Liver (tissue), 9 donors: ENCODE data around the gene COL4A1. TPM values are rescaled to one million over a fixed set of nuclear protein-coding genes. Genes with fewer than 3 reads are reported as not detected.

ENCODE experiments used
- DNase-seq: peaks from one replicate; pipeline ENCODE4 v3.0.0-alpha.2; 2017; ENCODE audit warnings: low spot score
- H3K27ac ChIP-seq, 2 donors: one replicate each; pipeline ENCODE4 v1.7.0; 2013; ENCODE audit warnings: inconsistent platforms in 2 of 2, low read length in 2 of 2, control low read depth in 1 of 2, low read depth in 1 of 2, mild to moderate bottlenecking in 1 of 2
- H3K27me3 ChIP-seq, 4 donors: one replicate each; pipeline versions ENCODE4 v1.6.1 to v1.7.0; 2013; ENCODE audit warnings: low read length in 3 of 4, inconsistent platforms in 1 of 4, mild to moderate bottlenecking in 1 of 4, moderate library complexity in 1 of 4; ENCODE audit not compliant: control insufficient read depth in 4 of 4, insufficient read depth in 4 of 4
- H3K36me3 ChIP-seq, 4 donors: one replicate each; pipeline versions ENCODE4 v1.6.1 to v1.7.0; 2013; ENCODE audit warnings: low read length in 3 of 4, mild to moderate bottlenecking in 3 of 4, low read depth in 1 of 4, moderate library complexity in 1 of 4; ENCODE audit not compliant: control insufficient read depth in 4 of 4, insufficient read depth in 3 of 4
- H3K4me1 ChIP-seq, 4 donors: one replicate each; pipeline versions ENCODE4 v1.6.1 to v1.7.0; 2013; ENCODE audit warnings: low read length in 3 of 4, mild to moderate bottlenecking in 3 of 4, moderate library complexity in 1 of 4; ENCODE audit not compliant: control insufficient read depth in 4 of 4, insufficient read depth in 4 of 4
- H3K4me3 ChIP-seq, 3 donors: one replicate each; pipeline versions ENCODE4 v1.6.1 to v1.7.0; 2013; ENCODE audit warnings: low read length in 3 of 3, control low read depth in 1 of 3, low read depth in 1 of 3, mild to moderate bottlenecking in 1 of 3
- H3K9ac ChIP-seq, 2 donors: one replicate each; pipeline ENCODE4 v1.7.0; 2013; ENCODE audit warnings: low read length in 2 of 2, mild to moderate bottlenecking in 2 of 2, moderate library complexity in 2 of 2, control low read depth in 1 of 2, low read depth in 1 of 2
- H3K9me3 ChIP-seq, 4 donors: one replicate each; pipeline versions ENCODE4 v1.6.1 to v1.7.0; 2013; ENCODE audit warnings: low read length in 3 of 4; ENCODE audit not compliant: control insufficient read depth in 4 of 4
- EGR1 ChIP-seq, 2 donors: IDR thresholded peaks; 2 replicates each; pipeline ENCODE4 v1.6.1; 2016 to 2018; ENCODE audit warnings: antibody characterized with exemption in 2 of 2, low read depth in 2 of 2
- HNF4A ChIP-seq, 2 donors: conservative IDR thresholded peaks; 2 replicates each; pipeline ENCODE4 v1.6.1; 2016; ENCODE audit warnings: antibody characterized with exemption in 2 of 2, mild to moderate bottlenecking in 2 of 2
- JUND ChIP-seq, 2 donors: IDR thresholded peaks; 2 replicates each; pipeline ENCODE4 v1.6.1; 2016; ENCODE audit warnings: antibody characterized with exemption in 2 of 2
- NR2F2 ChIP-seq: IDR thresholded peaks from 2 replicates; pipeline ENCODE4 v1.6.1; 2016; ENCODE audit warnings: antibody characterized with exemption
- TAF1 ChIP-seq: conservative IDR thresholded peaks from 2 replicates; pipeline ENCODE4 v1.6.1; 2016; ENCODE audit warnings: antibody characterized with exemption, mild to moderate bottlenecking
- YY1 ChIP-seq: IDR thresholded peaks from 2 replicates; pipeline ENCODE4 v1.6.1; 2016; ENCODE audit warnings: antibody characterized with exemption, mild to moderate bottlenecking
- WGBS: extraction: QIAGEN DNeasy Blood & Tissue Kit; methylation state at CpG from one replicate; pipeline ENCODE4 v1.1.7; 2013; 5-methylcytosine and 5-hydroxymethylcytosine counted together
- polyA plus RNA-seq, 2 donors: library from polyadenylated mRNA; stranded (reverse) in 1 of 2; unstranded in 1 of 2; fragments of 200-250 nt in 1 of 2; fragments of >200 nt in 1 of 2; fragmentation: Nextera tagmentation in 1 of 2; extraction: Ambion mirVana in 1 of 2; gene quantifications; one replicate each; pipeline versions ENCODE4 v1.2.1 to v1.2.3, GENCODE V29; 2013 to 2015
- total RNA-seq, 2 donors: library from RNA; depleted of rRNA; stranded (reverse); fragments of >200 nt; gene quantifications; one replicate each; pipeline ENCODE4 v1.2.3, GENCODE V29; 2014
- TF ChIP-seq, protein P1 (sequence below): IDR thresholded peaks from 2 replicates; pipeline ENCODE4 v1.6.1; 2016; ENCODE audit warnings: antibody characterized with exemption
- TF ChIP-seq, protein P2 (sequence below): IDR thresholded peaks from 2 replicates; pipeline ENCODE4 v1.6.1; 2016; ENCODE audit warnings: antibody characterized with exemption, mild to moderate bottlenecking
- TF ChIP-seq, protein P3 (sequence below): IDR thresholded peaks from 2 replicates; pipeline ENCODE4 v1.6.1; 2016; ENCODE audit warnings: antibody characterized with exemption
- donor health status: healthy.
- donor health status: healthy.
- donor health status: healthy.
- donor health status: healthy.
- donor health status: healthy.

The COL4A1 gene
- total and polyA plus RNA-seq, 4 donors, result 5.0 to 68.5 (median 37.9) TPM

DNA sequence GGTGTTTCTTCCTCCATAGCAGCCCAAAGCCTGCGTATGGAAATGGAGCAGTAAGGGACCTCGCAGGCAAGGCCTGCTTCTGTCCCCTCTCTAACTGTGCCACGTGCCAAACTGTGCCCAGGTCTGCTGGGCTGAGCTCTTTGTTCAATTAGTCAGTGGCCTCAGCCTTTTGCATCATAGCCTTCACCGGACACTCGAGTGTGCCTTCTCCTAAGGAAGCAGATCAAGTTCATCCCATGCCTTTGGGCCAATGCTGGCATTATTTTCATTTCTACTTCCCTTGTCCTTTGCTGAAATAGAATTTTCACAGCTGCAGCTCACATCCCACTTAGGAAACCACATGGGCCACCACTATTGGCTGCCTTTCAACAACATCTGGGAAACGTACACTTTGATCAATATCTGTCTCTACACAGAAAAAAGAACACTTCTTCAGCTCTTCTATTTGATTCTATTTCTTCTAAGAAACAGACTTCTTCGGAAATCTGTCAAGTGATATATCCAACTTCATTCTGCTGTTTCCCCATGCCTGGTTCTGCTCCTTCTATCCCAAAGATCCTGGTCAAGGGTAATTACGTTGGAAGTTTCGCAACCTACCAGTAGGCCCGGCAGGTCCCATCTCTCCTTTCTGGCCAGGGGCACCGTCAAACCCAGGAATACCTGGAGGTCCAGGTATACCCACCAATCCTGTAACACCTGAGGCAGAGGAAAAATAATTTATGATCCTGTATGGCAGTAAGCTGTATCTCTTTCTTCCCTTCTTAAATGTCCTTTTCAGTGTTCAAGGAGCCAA lies 143.9 kb downstream of the COL4A1 start:
- Histone ChIP-seq H3K4me1 (no peaks in the 10 kb centered on the region), H3K36me3 (no peaks in the 10 kb centered on the region), H3K9me3 (no peaks in the 10 kb centered on the region), H3K4me3 (no peak overlapping the region), H3K9ac (no peak overlapping the region), H3K27me3 (peaks cover 0 to 2% (median 0%) of the 10 kb centered on the region in 4 donors), H3K27ac (no peak overlapping the region)
- no peak for TF ChIP-seq HNF4A (conservative IDR thresholded peaks at IDR 0.05)
- TF ChIP-seq JUND (IDR thresholded peaks at IDR 0.05), result no peak
- no peak for TF ChIP-seq YY1
- no peak for TF ChIP-seq NR2F2
- no peak for TF ChIP-seq EGR1 (IDR thresholded peaks at IDR 0.05; ENCODE audit: low read depth in 2 of 2)
- TF ChIP-seq TAF1, result no peak
- TF ChIP-seq, protein P1, sequence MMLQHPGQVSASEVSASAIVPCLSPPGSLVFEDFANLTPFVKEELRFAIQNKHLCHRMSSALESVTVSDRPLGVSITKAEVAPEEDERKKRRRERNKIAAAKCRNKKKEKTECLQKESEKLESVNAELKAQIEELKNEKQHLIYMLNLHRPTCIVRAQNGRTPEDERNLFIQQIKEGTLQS, result no peak
- WGBS, result 69% methylated on average over 11 of the region's 11 CpGs
- no peak for DNase-seq

DNA sequence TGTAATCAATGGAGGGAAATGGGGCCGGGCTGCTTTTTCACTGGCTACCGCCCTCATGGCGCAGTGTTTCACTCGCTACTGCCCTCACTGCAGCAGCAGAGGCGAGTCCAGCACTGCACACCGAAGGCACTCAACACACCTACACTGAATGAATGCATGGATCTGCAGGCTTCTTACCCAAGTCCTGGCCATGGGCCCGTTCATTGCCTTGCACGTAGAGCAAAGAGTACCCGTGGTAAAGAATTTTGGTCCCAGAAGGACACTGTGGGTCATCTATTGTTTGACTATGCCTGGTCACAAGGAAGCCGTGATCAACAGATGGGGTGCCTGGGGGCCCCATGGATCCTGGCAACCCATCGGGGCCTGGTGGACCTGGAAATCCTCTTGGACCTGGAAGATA lies 144.9 kb downstream of the COL4A1 start:
- WGBS, result 90% methylated on average over 11 of the region's 11 CpGs

More for the DNA sequence above, 144.9 kb downstream of the COL4A1 start:
- no peak overlapping the region for H3K4me3 ChIP-seq
- TF ChIP-seq, protein P1, result no peak
- no peak for TF ChIP-seq EGR1 (IDR thresholded peaks at IDR 0.05; ENCODE audit: low read depth in 2 of 2)
- TF ChIP-seq, protein P2, sequence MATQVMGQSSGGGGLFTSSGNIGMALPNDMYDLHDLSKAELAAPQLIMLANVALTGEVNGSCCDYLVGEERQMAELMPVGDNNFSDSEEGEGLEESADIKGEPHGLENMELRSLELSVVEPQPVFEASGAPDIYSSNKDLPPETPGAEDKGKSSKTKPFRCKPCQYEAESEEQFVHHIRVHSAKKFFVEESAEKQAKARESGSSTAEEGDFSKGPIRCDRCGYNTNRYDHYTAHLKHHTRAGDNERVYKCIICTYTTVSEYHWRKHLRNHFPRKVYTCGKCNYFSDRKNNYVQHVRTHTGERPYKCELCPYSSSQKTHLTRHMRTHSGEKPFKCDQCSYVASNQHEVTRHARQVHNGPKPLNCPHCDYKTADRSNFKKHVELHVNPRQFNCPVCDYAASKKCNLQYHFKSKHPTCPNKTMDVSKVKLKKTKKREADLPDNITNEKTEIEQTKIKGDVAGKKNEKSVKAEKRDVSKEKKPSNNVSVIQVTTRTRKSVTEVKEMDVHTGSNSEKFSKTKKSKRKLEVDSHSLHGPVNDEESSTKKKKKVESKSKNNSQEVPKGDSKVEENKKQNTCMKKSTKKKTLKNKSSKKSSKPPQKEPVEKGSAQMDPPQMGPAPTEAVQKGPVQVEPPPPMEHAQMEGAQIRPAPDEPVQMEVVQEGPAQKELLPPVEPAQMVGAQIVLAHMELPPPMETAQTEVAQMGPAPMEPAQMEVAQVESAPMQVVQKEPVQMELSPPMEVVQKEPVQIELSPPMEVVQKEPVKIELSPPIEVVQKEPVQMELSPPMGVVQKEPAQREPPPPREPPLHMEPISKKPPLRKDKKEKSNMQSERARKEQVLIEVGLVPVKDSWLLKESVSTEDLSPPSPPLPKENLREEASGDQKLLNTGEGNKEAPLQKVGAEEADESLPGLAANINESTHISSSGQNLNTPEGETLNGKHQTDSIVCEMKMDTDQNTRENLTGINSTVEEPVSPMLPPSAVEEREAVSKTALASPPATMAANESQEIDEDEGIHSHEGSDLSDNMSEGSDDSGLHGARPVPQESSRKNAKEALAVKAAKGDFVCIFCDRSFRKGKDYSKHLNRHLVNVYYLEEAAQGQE, result no peak
- no peak for TF ChIP-seq NR2F2
- TF ChIP-seq, protein P3, sequence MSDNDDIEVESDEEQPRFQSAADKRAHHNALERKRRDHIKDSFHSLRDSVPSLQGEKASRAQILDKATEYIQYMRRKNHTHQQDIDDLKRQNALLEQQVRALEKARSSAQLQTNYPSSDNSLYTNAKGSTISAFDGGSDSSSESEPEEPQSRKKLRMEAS, result no peak
- H3K27ac ChIP-seq, result no peak overlapping the region
- H3K27me3 ChIP-seq, result peaks cover 0 to 2% (median 0%) of the 10 kb centered on the region in 4 donors
- H3K9ac ChIP-seq, result no peak overlapping the region
- H3K36me3 ChIP-seq, result no peaks in the 10 kb centered on the region
- H3K4me1 ChIP-seq, result no peaks in the 10 kb centered on the region
- DNase-seq, result no peak
- no peaks in the 10 kb centered on the region for H3K9me3 ChIP-seq
